K562 (cell line): Measurements from ENCODE around the gene DAG1. TPM values are rescaled to one million over a fixed set of nuclear protein-coding genes. Genes with fewer than 3 reads are reported as not detected.

Experiments used
- CREM ChIP-seq: IDR thresholded peaks from 2 replicates; pipeline ENCODE4 v1.6.1; 2014; ENCODE audit warnings: antibody characterized with exemption, low read depth
- CTBP1 ChIP-seq: fragments of 450-650 bp; IDR thresholded peaks from 2 replicates; pipeline ENCODE4 v1.6.1; 2016; ENCODE audit warnings: borderline replicate concordance
- EGR1 ChIP-seq: fragments of 450-650 bp; conservative IDR thresholded peaks from 2 replicates; pipeline ENCODE4 v1.6.1; 2017; ENCODE audit warnings: mild to moderate bottlenecking
- EP400 ChIP-seq: fragments of 450-650 bp; IDR thresholded peaks from 2 replicates; pipeline ENCODE4 v1.6.1; 2017; ENCODE audit warnings: antibody characterized with exemption, mild to moderate bottlenecking, moderate library complexity
- FUS ChIP-seq: fragments of 200-400 bp; formaldehyde crosslinking; optimal IDR thresholded peaks from 2 replicates; pipeline ENCODE3; 2017; ENCODE audit warnings: low read depth, low read length
- GABPB1 ChIP-seq: sonication (generic); formaldehyde crosslinking; IDR thresholded peaks from 2 replicates; pipeline ENCODE4 v1.8.0; 2022; ENCODE audit warnings: mild to moderate bottlenecking, missing genetic modification reagents
- GTF2A2 ChIP-seq: IDR thresholded peaks from 2 replicates; pipeline ENCODE4 v1.6.1; 2016; ENCODE audit warnings: mild to moderate bottlenecking, missing genetic modification characterization, missing compliant biosample characterization
- RAD51 ChIP-seq: fragments of 450-650 bp; IDR thresholded peaks from 2 replicates; pipeline ENCODE4 v1.7.1; 2016; ENCODE audit warnings: low read depth, mild to moderate bottlenecking, borderline replicate concordance
- RB1 ChIP-seq: fragments of 450-650 bp; IDR thresholded peaks from 2 replicates; pipeline ENCODE4 v1.6.1; 2017; ENCODE audit warnings: low read depth, mild to moderate bottlenecking
- ZKSCAN8 ChIP-seq: fragments of 200-800 bp; sonication (Bioruptor generic); IDR thresholded peaks from 2 replicates; pipeline ENCODE4 v1.6.1; 2016; ENCODE audit warnings: missing genetic modification characterization, missing compliant biosample characterization
- ZNF197 ChIP-seq: fragments of 200-800 bp; sonication (Bioruptor generic); IDR thresholded peaks from 2 replicates; pipeline ENCODE4 v1.6.1; 2016; ENCODE audit warnings: low read depth, missing genetic modification characterization, missing compliant biosample characterization
- ZNF584 ChIP-seq: fragments of 200-800 bp; sonication (Bioruptor generic); IDR thresholded peaks from 2 replicates; pipeline ENCODE4 v1.6.1; 2016; ENCODE audit warnings: low read depth, mild to moderate bottlenecking, missing genetic modification characterization, missing compliant biosample characterization
- ZSCAN32 ChIP-seq: fragments of 450-650 bp; formaldehyde crosslinking; IDR thresholded peaks from 2 replicates; pipeline ENCODE4 v1.4.0; 2020; ENCODE audit warnings: mild to moderate bottlenecking, moderate library complexity
- polyA plus RNA-seq, 8 experiments: library from polyadenylated mRNA; depleted of rRNA in 4 of 8; stranded (reverse) in 5 of 8; unstranded in 3 of 8; fragments of >200 nt; fragmentation: Nextera tagmentation in 2 of 8; fragmentation: Illumina TruSeq in 1 of 8; extraction: Ambion mirVana in 2 of 8; extraction: Trizol in 1 of 8; gene quantifications; 2 replicates each; pipeline versions ENCODE4 v1.2.1 to v1.2.3, GENCODE V29; 2011 to 2014; ENCODE audit warnings: inconsistent platforms in 1 of 8, missing spikeins in 1 of 8
- total RNA-seq, 7 experiments: library from RNA; depleted of rRNA in 6 of 7; stranded (reverse); fragments of >200 nt in 6 of 7; fragmentation: Illumina TruSeq in 2 of 7; extraction: Trizol in 2 of 7; gene quantifications; 2 replicates each; pipeline versions ENCODE4 v1.2.1 to v1.2.3, GENCODE V29; 2011 to 2021; ENCODE audit warnings: low replicate concordance in 1 of 7
- TF ChIP-seq, protein P1 (sequence below), 2 experiments: IDR thresholded peaks in 1 of 2; conservative IDR thresholded peaks in 1 of 2; 2 replicates each; pipeline ENCODE4 v1.6.1; 2016; ENCODE audit warnings: low read depth in 2 of 2, mild to moderate bottlenecking in 1 of 2, missing compliant biosample characterization in 1 of 2, missing genetic modification characterization in 1 of 2, moderate library complexity in 1 of 2
- TF ChIP-seq, protein P2 (sequence below): sonication (generic); formaldehyde crosslinking; IDR thresholded peaks from 2 replicates; pipeline ENCODE4 v1.8.1; 2023; ENCODE audit warnings: mild to moderate bottlenecking, missing genetic modification reagents, moderate library complexity
- TF ChIP-seq, protein P3 (sequence below): sonication (generic); formaldehyde crosslinking; IDR thresholded peaks from 2 replicates; pipeline ENCODE4 v1.8.0; 2023; ENCODE audit warnings: mild to moderate bottlenecking, missing genetic modification reagents
- TF ChIP-seq, protein P4 (sequence below): fragments of 450-650 bp; IDR thresholded peaks from 2 replicates; pipeline ENCODE4 v1.6.1; 2017; ENCODE audit warnings: mild to moderate bottlenecking, moderate library complexity

Gene DAG1
- total and polyA plus RNA-seq, 9 of the 15 experiments (the other 6 are each of a cell fraction or from before 2014, with no cell fraction given) = 0.29 to 19.6 (median 8.2) TPM

DNA sequence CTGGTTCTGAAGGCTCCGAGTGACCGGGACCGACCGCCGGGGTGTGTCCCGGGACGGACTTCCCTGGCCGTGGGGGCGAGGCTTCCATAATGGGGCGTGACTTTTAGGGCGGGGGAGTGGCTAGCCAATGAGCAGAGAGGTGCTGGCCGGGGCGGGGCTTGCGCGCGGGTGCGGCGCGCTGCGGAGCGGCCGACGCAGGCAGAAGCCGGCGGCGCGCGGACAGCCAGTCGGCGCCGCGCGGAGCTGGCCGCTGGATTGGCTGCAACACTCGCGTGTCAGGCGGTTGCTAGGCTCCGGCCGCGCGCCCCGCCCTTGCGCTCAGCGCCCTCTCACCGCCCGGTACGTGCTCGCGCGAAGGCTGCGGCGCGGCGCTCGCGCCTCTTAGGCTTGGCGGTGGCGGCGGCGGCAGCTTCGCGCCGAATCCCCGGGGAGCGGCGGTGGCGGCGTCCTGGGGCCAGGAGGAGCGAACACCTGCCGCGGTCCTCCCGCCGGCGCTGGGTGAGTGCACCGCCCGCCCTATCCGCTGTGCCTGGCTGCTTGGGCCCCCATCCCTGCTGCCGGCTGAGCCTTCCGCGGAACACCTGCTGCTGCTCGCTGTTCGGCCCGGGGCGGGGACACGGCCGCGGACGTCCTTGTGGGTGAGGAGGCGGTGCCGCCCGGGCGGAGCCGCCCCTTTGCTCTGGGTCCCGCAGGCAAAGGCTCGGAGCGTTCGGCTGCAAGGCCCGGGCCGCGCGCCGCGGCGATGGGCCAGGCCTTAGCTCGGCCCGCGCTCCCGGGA is at the start of gene DAG1 (continued):
- TF ChIP-seq, protein P1, sequence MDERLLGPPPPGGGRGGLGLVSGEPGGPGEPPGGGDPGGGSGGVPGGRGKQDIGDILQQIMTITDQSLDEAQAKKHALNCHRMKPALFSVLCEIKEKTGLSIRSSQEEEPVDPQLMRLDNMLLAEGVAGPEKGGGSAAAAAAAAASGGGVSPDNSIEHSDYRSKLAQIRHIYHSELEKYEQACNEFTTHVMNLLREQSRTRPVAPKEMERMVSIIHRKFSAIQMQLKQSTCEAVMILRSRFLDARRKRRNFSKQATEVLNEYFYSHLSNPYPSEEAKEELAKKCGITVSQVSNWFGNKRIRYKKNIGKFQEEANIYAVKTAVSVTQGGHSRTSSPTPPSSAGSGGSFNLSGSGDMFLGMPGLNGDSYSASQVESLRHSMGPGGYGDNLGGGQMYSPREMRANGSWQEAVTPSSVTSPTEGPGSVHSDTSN (CRISPR knock-in tag; IDR thresholded peaks at IDR 0.05; ENCODE audit: low read depth) = no peak
- TF ChIP-seq, protein P1 (tag; conservative IDR thresholded peaks at IDR 0.05; ENCODE audit: low read depth) = no peak
- TF ChIP-seq, protein P2, sequence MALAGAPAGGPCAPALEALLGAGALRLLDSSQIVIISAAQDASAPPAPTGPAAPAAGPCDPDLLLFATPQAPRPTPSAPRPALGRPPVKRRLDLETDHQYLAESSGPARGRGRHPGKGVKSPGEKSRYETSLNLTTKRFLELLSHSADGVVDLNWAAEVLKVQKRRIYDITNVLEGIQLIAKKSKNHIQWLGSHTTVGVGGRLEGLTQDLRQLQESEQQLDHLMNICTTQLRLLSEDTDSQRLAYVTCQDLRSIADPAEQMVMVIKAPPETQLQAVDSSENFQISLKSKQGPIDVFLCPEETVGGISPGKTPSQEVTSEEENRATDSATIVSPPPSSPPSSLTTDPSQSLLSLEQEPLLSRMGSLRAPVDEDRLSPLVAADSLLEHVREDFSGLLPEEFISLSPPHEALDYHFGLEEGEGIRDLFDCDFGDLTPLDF (CRISPR knock-in tag) = 0 out of 2 replicates have a peak, but pooled peaks have one; percentile 43
- TF ChIP-seq, protein P3, sequence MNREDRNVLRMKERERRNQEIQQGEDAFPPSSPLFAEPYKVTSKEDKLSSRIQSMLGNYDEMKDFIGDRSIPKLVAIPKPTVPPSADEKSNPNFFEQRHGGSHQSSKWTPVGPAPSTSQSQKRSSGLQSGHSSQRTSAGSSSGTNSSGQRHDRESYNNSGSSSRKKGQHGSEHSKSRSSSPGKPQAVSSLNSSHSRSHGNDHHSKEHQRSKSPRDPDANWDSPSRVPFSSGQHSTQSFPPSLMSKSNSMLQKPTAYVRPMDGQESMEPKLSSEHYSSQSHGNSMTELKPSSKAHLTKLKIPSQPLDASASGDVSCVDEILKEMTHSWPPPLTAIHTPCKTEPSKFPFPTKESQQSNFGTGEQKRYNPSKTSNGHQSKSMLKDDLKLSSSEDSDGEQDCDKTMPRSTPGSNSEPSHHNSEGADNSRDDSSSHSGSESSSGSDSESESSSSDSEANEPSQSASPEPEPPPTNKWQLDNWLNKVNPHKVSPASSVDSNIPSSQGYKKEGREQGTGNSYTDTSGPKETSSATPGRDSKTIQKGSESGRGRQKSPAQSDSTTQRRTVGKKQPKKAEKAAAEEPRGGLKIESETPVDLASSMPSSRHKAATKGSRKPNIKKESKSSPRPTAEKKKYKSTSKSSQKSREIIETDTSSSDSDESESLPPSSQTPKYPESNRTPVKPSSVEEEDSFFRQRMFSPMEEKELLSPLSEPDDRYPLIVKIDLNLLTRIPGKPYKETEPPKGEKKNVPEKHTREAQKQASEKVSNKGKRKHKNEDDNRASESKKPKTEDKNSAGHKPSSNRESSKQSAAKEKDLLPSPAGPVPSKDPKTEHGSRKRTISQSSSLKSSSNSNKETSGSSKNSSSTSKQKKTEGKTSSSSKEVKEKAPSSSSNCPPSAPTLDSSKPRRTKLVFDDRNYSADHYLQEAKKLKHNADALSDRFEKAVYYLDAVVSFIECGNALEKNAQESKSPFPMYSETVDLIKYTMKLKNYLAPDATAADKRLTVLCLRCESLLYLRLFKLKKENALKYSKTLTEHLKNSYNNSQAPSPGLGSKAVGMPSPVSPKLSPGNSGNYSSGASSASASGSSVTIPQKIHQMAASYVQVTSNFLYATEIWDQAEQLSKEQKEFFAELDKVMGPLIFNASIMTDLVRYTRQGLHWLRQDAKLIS (CRISPR knock-in tag) = no peak
- TF ChIP-seq ZKSCAN8 (CRISPR knock-in tag) (no peak), RAD51 (no peak), EP400 (peak; percentile 25; the same call in 1 of the 2 replicates), GTF2A2 (no peak), ZNF584 (CRISPR knock-in tag) (no peak), CREM (no peak), ZNF197 (no peak), EGR1 (peak; percentile 31; the same call in 1 of the 2 replicates), RB1 (peak; percentile 60), CTBP1 (peak; percentile 100), GABPB1 (CRISPR knock-in tag) (0 out of 2 replicates have a peak, but pooled peaks have one; percentile 51), ZSCAN32 (CRISPR knock-in tag) (no peak), FUS (peak; percentile 61)
- TF ChIP-seq, protein P4, sequence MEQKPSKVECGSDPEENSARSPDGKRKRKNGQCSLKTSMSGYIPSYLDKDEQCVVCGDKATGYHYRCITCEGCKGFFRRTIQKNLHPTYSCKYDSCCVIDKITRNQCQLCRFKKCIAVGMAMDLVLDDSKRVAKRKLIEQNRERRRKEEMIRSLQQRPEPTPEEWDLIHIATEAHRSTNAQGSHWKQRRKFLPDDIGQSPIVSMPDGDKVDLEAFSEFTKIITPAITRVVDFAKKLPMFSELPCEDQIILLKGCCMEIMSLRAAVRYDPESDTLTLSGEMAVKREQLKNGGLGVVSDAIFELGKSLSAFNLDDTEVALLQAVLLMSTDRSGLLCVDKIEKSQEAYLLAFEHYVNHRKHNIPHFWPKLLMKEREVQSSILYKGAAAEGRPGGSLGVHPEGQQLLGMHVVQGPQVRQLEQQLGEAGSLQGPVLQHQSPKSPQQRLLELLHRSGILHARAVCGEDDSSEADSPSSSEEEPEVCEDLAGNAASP = no peak
